Measurements from ENCODE around the gene TBC1D24. TPM values are rescaled to one million over a fixed set of nuclear protein-coding genes. Genes with fewer than 3 reads are reported as not detected.
A peak's percentile ranks its signal among the peaks of the same experiment; 100 is the strongest.

Gene TBC1D24
- total RNA-seq, 2 experiments from 2014 or later = 21.1 to 22.4 TPM

GRCh38 chr16:2470603-2471015 is 4.3 kb upstream of the TBC1D24 start:
- DNase-seq (no peak), ATAC-seq (no peak)
- Mint-ChIP-seq H3K4me1 (ENCODE audit: low read depth) (peaks cover 11% of the 10 kb centered on the region), H3K4me3 (no peak overlapping the region), H3K27ac (no peak overlapping the region), H3K27me3 (ENCODE audit: low read depth) (peaks cover 38% of the 10 kb centered on the region), H3K36me3 (ENCODE audit: low read depth) (no peaks in the 10 kb centered on the region), H3K9me3 (ENCODE audit: insufficient read depth) (no peaks in the 10 kb centered on the region)
- CTCF ChIA-PET = interaction anchor here (1.4 to 3.3 kb wide), 3 partner anchors 11 to 31 kb away, joined by 3 to 10 read pairs (median 4); partner anchors contain the start of gene TEDC2
- POLR2A ChIA-PET = interaction anchor here (3.2 kb wide), 1 partner anchor 10 kb away, joined by 14 read pairs; the partner anchor contains the start of gene TEDC2

GRCh38 chr16:2471016-2471652 is 3.8 kb upstream of the TBC1D24 start, which contains the start of gene NTN3:
Gene NTN3, plus strand, starts transcription at chr16:2471297. Its CDS starts 405 bp downstream, at chr16:2471702.
- Mint-ChIP-seq H3K4me3 (no peak within 1 kb of the TSS), H3K27me3 (ENCODE audit: low read depth) (peaks cover 38% of the 10 kb centered on the region), H3K27ac (no peak within 1 kb of the TSS), H3K9me3 (ENCODE audit: insufficient read depth) (no peaks in the 10 kb centered on the region), H3K36me3 (ENCODE audit: low read depth) (no peaks in the 10 kb centered on the region), H3K4me1 (ENCODE audit: low read depth) (peaks cover 15% of the 10 kb centered on the region)
- ChIA-PET CTCF (interaction anchor here (1.4 to 3.3 kb wide), 2 partner anchors 11 to 30 kb away, joined by 4 to 10 read pairs; partner anchors contain the start of gene TEDC2), POLR2A (interaction anchor here (3.2 kb wide), 1 partner anchor 10 kb away, joined by 14 read pairs; the partner anchor contains the start of gene TEDC2)
- no peak for DNase-seq
- no peak for ATAC-seq

- Mint-ChIP-seq H3K27ac (no peak overlapping the region), H3K9me3 (ENCODE audit: insufficient read depth) (no peaks in the 10 kb centered on the region), H3K27me3 (ENCODE audit: low read depth) (peaks cover 35% of the 10 kb centered on the region), H3K4me1 (ENCODE audit: low read depth) (peaks cover 23% of the 10 kb centered on the region), H3K36me3 (ENCODE audit: low read depth) (no peaks in the 10 kb centered on the region), H3K4me3 (no peak overlapping the region)
- ATAC-seq = no peak
- no peak for DNase-seq
- POLR2A ChIA-PET = interaction anchor here (3.2 kb wide), 1 partner anchor 11 kb away, joined by 14 read pairs; the partner anchor contains the start of gene TEDC2
- CTCF ChIA-PET = interaction anchor here (0.5 kb wide), 1 partner anchor 44 kb away, joined by 3 read pairs; no protein-coding TSS in a partner anchor
Observed at GRCh38 chr16:2471653-2472487, 3.1 kb upstream of the TBC1D24 start.

GRCh38 chr16:2472488-2472864 is 2.5 kb upstream of the TBC1D24 start:
- H3K27ac Mint-ChIP-seq = no peak overlapping the region
- POLR2A ChIA-PET = interaction anchor here (3.2 kb wide), 1 partner anchor 12 kb away, joined by 14 read pairs; the partner anchor contains the start of gene TEDC2
- no peak for DNase-seq
- CTCF ChIA-PET = interaction anchor here (0.5 kb wide), 1 partner anchor 44 kb away, joined by 3 read pairs; no protein-coding TSS in a partner anchor
- no peak overlapping the region for H3K4me3 Mint-ChIP-seq
- H3K4me1 Mint-ChIP-seq (ENCODE audit: low read depth) = peaks cover 25% of the 10 kb centered on the region
- H3K9me3 Mint-ChIP-seq (ENCODE audit: insufficient read depth) = no peaks in the 10 kb centered on the region
- no peak for ATAC-seq
- H3K36me3 Mint-ChIP-seq (ENCODE audit: low read depth) = no peaks in the 10 kb centered on the region
- peaks cover 31% of the 10 kb centered on the region for H3K27me3 Mint-ChIP-seq (ENCODE audit: low read depth)

GRCh38 chr16:2472885-2473445 is 2.0 kb upstream of the TBC1D24 start:
- H3K27ac Mint-ChIP-seq = peak overlapping the region; percentile 60

GRCh38 chr16:2473446-2473926 is 1.4 kb upstream of the TBC1D24 start:
- ATAC-seq (no peak), DNase-seq (no peak)
- no peaks in the 10 kb centered on the region for H3K36me3 Mint-ChIP-seq (ENCODE audit: low read depth)
- peaks cover 26% of the 10 kb centered on the region for H3K4me1 Mint-ChIP-seq (ENCODE audit: low read depth)
- H3K27ac Mint-ChIP-seq = peak overlapping the region; percentile 60
- no peaks in the 10 kb centered on the region for H3K9me3 Mint-ChIP-seq (ENCODE audit: insufficient read depth)
- POLR2A ChIA-PET = interaction anchor here (1.3 kb wide), 1 partner anchor 15 kb away, joined by 4 read pairs; no protein-coding TSS in a partner anchor
- CTCF ChIA-PET = interaction anchor here (0.7 to 1.5 kb wide), 3 partner anchors 13 to 44 kb away, joined by 3 to 4 read pairs (median 3); partner anchors contain the start of genes CCNF and TEDC2
- H3K27me3 Mint-ChIP-seq (ENCODE audit: low read depth) = peaks cover 27% of the 10 kb centered on the region
- peak overlapping the region; percentile 60 for H3K4me3 Mint-ChIP-seq

More at GRCh38 chr16:2472885-2473445, 2.0 kb upstream of the TBC1D24 start:
- H3K4me3 Mint-ChIP-seq = peak overlapping the region; percentile 60
- DNase-seq (no peak), ATAC-seq (no peak)
- H3K36me3 Mint-ChIP-seq (ENCODE audit: low read depth) = no peaks in the 10 kb centered on the region
- POLR2A ChIA-PET = no interaction called here
- H3K4me1 Mint-ChIP-seq (ENCODE audit: low read depth) = peaks cover 28% of the 10 kb centered on the region
- H3K9me3 Mint-ChIP-seq (ENCODE audit: insufficient read depth) = no peaks in the 10 kb centered on the region
- H3K27me3 Mint-ChIP-seq (ENCODE audit: low read depth) = peaks cover 31% of the 10 kb centered on the region
- CTCF ChIA-PET = interaction anchor here (0.7 kb wide), 1 partner anchor 44 kb away, joined by 3 read pairs; the partner anchor contains the start of gene CCNF

- Mint-ChIP-seq H3K9me3 (ENCODE audit: insufficient read depth) (no peaks in the 10 kb centered on the region), H3K4me3 (peak overlapping the region; percentile 77), H3K27ac (peak overlapping the region; percentile 73), H3K36me3 (ENCODE audit: low read depth) (no peaks in the 10 kb centered on the region), H3K4me1 (ENCODE audit: low read depth) (peaks cover 26% of the 10 kb centered on the region), H3K27me3 (ENCODE audit: low read depth) (peaks cover 22% of the 10 kb centered on the region)
- DNase-seq (peak; percentile 68), ATAC-seq (peak; percentile 70)
- POLR2A ChIA-PET = interaction anchor here (0.6 to 1.3 kb wide), 3 partner anchors 14 to 40 kb away, joined by 3 to 4 read pairs (median 4); partner anchors contain the start of gene ATP6V0C
- CTCF ChIA-PET = interaction anchor here (0.7 to 1.5 kb wide), 6 partner anchors 11 to 44 kb away, joined by 3 to 4 read pairs (median 4); partner anchors contain the start of gene TEDC2
Observed at GRCh38 chr16:2473999-2474876, 689 bp upstream of the TBC1D24 start.

GRCh38 chr16:2475413-2476344 is 752 bp downstream of the TBC1D24 start:
- POLR2A ChIA-PET = interaction anchor here (0.9 kb wide), 1 partner anchor 38 kb away, joined by 4 read pairs; the partner anchor contains the start of gene ATP6V0C
- peak; percentile 70 for DNase-seq

GRCh38 chr16:2476345-2476720 is 1.4 kb downstream of the TBC1D24 start:
- DNase-seq (no peak), ATAC-seq (no peak)
- peaks cover 11% of the 10 kb centered on the region for H3K27me3 Mint-ChIP-seq (ENCODE audit: low read depth)
- peak overlapping the region; percentile 62 for H3K4me3 Mint-ChIP-seq
- H3K9me3 Mint-ChIP-seq (ENCODE audit: insufficient read depth) = no peaks in the 10 kb centered on the region
- POLR2A ChIA-PET = interaction anchor here (0.9 kb wide), 1 partner anchor 17 kb away, joined by 5 read pairs; no protein-coding TSS in a partner anchor
- H3K4me1 Mint-ChIP-seq (ENCODE audit: low read depth) = peaks cover 23% of the 10 kb centered on the region
- no peak overlapping the region for H3K27ac Mint-ChIP-seq
- H3K36me3 Mint-ChIP-seq (ENCODE audit: low read depth) = no peaks in the 10 kb centered on the region
- CTCF ChIA-PET = interaction anchor here (1.7 kb wide), 1 partner anchor 25 kb away, joined by 5 read pairs; no protein-coding TSS in a partner anchor

More at GRCh38 chr16:2475413-2476344, 752 bp downstream of the TBC1D24 start:
- ATAC-seq = peak; percentile 31
- peaks cover 23% of the 10 kb centered on the region for H3K4me1 Mint-ChIP-seq (ENCODE audit: low read depth)
- H3K4me3 Mint-ChIP-seq = peak overlapping the region; percentile 62
- CTCF ChIA-PET = interaction anchor here (1.0 to 1.5 kb wide), 2 partner anchors 12 to 45 kb away, joined by 3 to 4 read pairs; no protein-coding TSS in a partner anchor
- H3K27ac Mint-ChIP-seq = no peak overlapping the region
- H3K36me3 Mint-ChIP-seq (ENCODE audit: low read depth) = no peaks in the 10 kb centered on the region
- peaks cover 11% of the 10 kb centered on the region for H3K27me3 Mint-ChIP-seq (ENCODE audit: low read depth)
- no peaks in the 10 kb centered on the region for H3K9me3 Mint-ChIP-seq (ENCODE audit: insufficient read depth)
